H9 (cell line): ENCODE data around the gene ADGRA1. TPM values are rescaled to one million over a fixed set of nuclear protein-coding genes. Genes with fewer than 3 reads are reported as not detected.
A peak's percentile ranks its signal among the peaks of the same experiment; 100 is the strongest.

ENCODE experiments used
- DNase-seq: peaks from one replicate; pipeline ENCODE4 v3.0.0-alpha.2; 2017
- H2AFZ ChIP-seq: one replicate; pipeline ENCODE4 v1.6.1; 2013; ENCODE audit warnings: mild to moderate bottlenecking, low read length, control low read depth, moderate library complexity
- H2AK5ac ChIP-seq: 2 replicates; pipeline ENCODE4 v1.6.1; 2013; ENCODE audit warnings: low read length, control low read depth, mixed read lengths; ENCODE audit not compliant: insufficient read length
- H2BK120ac ChIP-seq: one replicate; pipeline ENCODE4 v1.6.1; 2013; ENCODE audit warnings: low read depth, mild to moderate bottlenecking, low read length, control low read depth, inconsistent platforms; ENCODE audit not compliant: poor library complexity, severe bottlenecking
- H2BK12ac ChIP-seq: 2 replicates; pipeline ENCODE4 v1.6.1; 2013; ENCODE audit warnings: low read length, control low read depth, mixed read lengths, low read depth; ENCODE audit not compliant: insufficient read length
- H2BK15ac ChIP-seq: 2 replicates; pipeline ENCODE4 v1.6.1; 2013; ENCODE audit warnings: low read depth, low read length, control low read depth
- H2BK20ac ChIP-seq: one replicate; pipeline ENCODE4 v1.6.1; 2013; ENCODE audit warnings: low read depth, mild to moderate bottlenecking, low read length, control low read depth, inconsistent platforms; ENCODE audit not compliant: poor library complexity, severe bottlenecking
- H2BK5ac ChIP-seq: 2 replicates; pipeline ENCODE4 v1.6.1; 2013; ENCODE audit warnings: low read length, control low read depth, mixed read lengths; ENCODE audit not compliant: insufficient read length
- H3K14ac ChIP-seq: 2 replicates; pipeline ENCODE4 v1.6.1; 2013; ENCODE audit warnings: low read length, control low read depth; ENCODE audit not compliant: insufficient read depth
- H3K18ac ChIP-seq: 2 replicates; pipeline ENCODE4 v1.6.1; 2013; ENCODE audit warnings: low read depth, mild to moderate bottlenecking, mixed read lengths, low read length, control low read depth; ENCODE audit not compliant: insufficient read length
- H3K23ac ChIP-seq: 2 replicates; pipeline ENCODE4 v1.6.1; 2013; ENCODE audit warnings: low read length, control low read depth, mixed read lengths, low read depth; ENCODE audit not compliant: insufficient read length
- H3K23me2 ChIP-seq: 2 replicates; pipeline ENCODE4 v1.6.1; 2013; ENCODE audit warnings: low read depth, mild to moderate bottlenecking, mixed read lengths, low read length, control low read depth; ENCODE audit not compliant: insufficient read length, poor library complexity, severe bottlenecking
- H3K27ac ChIP-seq: 2 replicates; pipeline ENCODE4 v1.5.1; 2013; ENCODE audit warnings: low read length, control low read depth, mixed read lengths, low read depth; ENCODE audit not compliant: insufficient read length
- H3K27me3 ChIP-seq: 2 replicates; pipeline ENCODE4 v1.6.1; 2013; ENCODE audit warnings: low read length, control low read depth, inconsistent platforms; ENCODE audit not compliant: insufficient read depth
- H3K4ac ChIP-seq: 2 replicates; pipeline ENCODE4 v1.6.1; 2013; ENCODE audit warnings: low read depth, mild to moderate bottlenecking, control low read depth, inconsistent platforms, low read length, moderate library complexity
- H3K4me1 ChIP-seq: 2 replicates; pipeline ENCODE4 v1.6.1; 2013; ENCODE audit warnings: low read length, control low read depth, inconsistent platforms; ENCODE audit not compliant: insufficient read depth
- H3K4me2 ChIP-seq: 2 replicates; pipeline ENCODE4 v1.6.1; 2013; ENCODE audit warnings: low read length, control low read depth, mixed read lengths; ENCODE audit not compliant: insufficient read length, insufficient read depth
- H3K56ac ChIP-seq: 2 replicates; pipeline ENCODE4 v1.6.1; 2013; ENCODE audit warnings: low read depth, mild to moderate bottlenecking, mixed read lengths, low read length, control low read depth; ENCODE audit not compliant: insufficient read length
- H3K79me1 ChIP-seq: 2 replicates; pipeline ENCODE4 v1.6.1; 2013; ENCODE audit warnings: low read depth, mild to moderate bottlenecking, moderate library complexity, low read length, control low read depth, inconsistent platforms; ENCODE audit not compliant: insufficient read depth, poor library complexity, severe bottlenecking
- H3K79me2 ChIP-seq: 2 replicates; pipeline ENCODE4 v1.6.1; 2013; ENCODE audit warnings: low read length, control low read depth, inconsistent platforms; ENCODE audit not compliant: insufficient read depth
- H3K9ac ChIP-seq: 2 replicates; pipeline ENCODE4 v1.6.1; 2013; ENCODE audit warnings: low read length, control low read depth, mixed read lengths; ENCODE audit not compliant: insufficient read length; ENCODE audit errors: extremely low read depth
- H3K9me3 ChIP-seq: one replicate; pipeline ENCODE4 v1.6.1; 2013; ENCODE audit warnings: low read depth, low read length, inconsistent platforms; ENCODE audit not compliant: control insufficient read depth
- H3T11ph ChIP-seq: one replicate; pipeline ENCODE4 v1.6.1; 2013; ENCODE audit warnings: mild to moderate bottlenecking, low read length, control low read depth, inconsistent platforms
- H4K20me1 ChIP-seq: one replicate; pipeline ENCODE4 v1.6.1; 2013; ENCODE audit not compliant: control insufficient read depth, insufficient read length, insufficient read depth
- H4K5ac ChIP-seq: 2 replicates; pipeline ENCODE4 v1.6.1; 2013; ENCODE audit warnings: low read depth, mild to moderate bottlenecking, mixed read lengths, low read length, control low read depth; ENCODE audit not compliant: insufficient read length
- H4K8ac ChIP-seq: replicated peaks from 2 replicates; pipeline ENCODE4 v1.6.1; 2013; ENCODE audit warnings: low read length, control low read depth, mixed read lengths, low read depth; ENCODE audit not compliant: insufficient read length
- H4K91ac ChIP-seq: 2 replicates; pipeline ENCODE4 v1.6.1; 2013; ENCODE audit warnings: low read depth, mild to moderate bottlenecking, moderate library complexity, mixed read lengths, low read length, control low read depth; ENCODE audit not compliant: insufficient read length
- H3K27ac Mint-ChIP-seq, 3 experiments: 2 replicates in 2 of 3; 3 replicates in 1 of 3; pipeline ENCODE4 v1.8.0; 2020 to 2021; ENCODE audit warnings: mixed read lengths in 3 of 3, mild to moderate bottlenecking in 1 of 3, moderate library complexity in 1 of 3
- H3K27me3 Mint-ChIP-seq: 2 replicates; pipeline ENCODE4 v1.8.0; 2021; ENCODE audit warnings: low read depth, mild to moderate bottlenecking, moderate library complexity, mixed read lengths
- H3K36me3 Mint-ChIP-seq, 3 experiments: 2 replicates in 2 of 3; 3 replicates in 1 of 3; pipeline ENCODE4 v1.8.0; 2020 to 2021; ENCODE audit warnings: low read depth in 3 of 3, mixed read lengths in 3 of 3; ENCODE audit not compliant: insufficient read depth in 1 of 3
- H3K4me1 Mint-ChIP-seq, 2 experiments: 2 replicates each; pipeline ENCODE4 v1.8.0; 2020; ENCODE audit warnings: mixed read lengths in 2 of 2
- H3K4me3 Mint-ChIP-seq, 2 experiments: 2 replicates in 1 of 2; 3 replicates in 1 of 2; pipeline ENCODE4 v1.8.0; 2020 to 2021; ENCODE audit warnings: mild to moderate bottlenecking in 2 of 2, mixed read lengths in 2 of 2, moderate library complexity in 1 of 2
- H3K9me3 Mint-ChIP-seq, 2 experiments: 2 replicates in 1 of 2; 3 replicates in 1 of 2; pipeline ENCODE4 v1.8.0; 2020; ENCODE audit warnings: mild to moderate bottlenecking in 2 of 2, mixed read lengths in 2 of 2, moderate library complexity in 1 of 2
- CTCF ChIP-seq: fragments of 200-600 bp; sonication (generic); conservative IDR thresholded peaks from 3 replicates; pipeline ENCODE4 v1.8.0; 2021; ENCODE audit warnings: antibody characterized with exemption, mild to moderate bottlenecking
- WGBS: extraction: QIAGEN DNeasy Blood & Tissue Kit; methylation state at CpG from one replicate; pipeline ENCODE4 v1.1.7; 2013; ENCODE audit warnings: missing lambda C conversion rate, low lambda C conversion rate, mixed read lengths; ENCODE audit not compliant: insufficient read length; ENCODE audit errors: extremely low coverage; 5-methylcytosine and 5-hydroxymethylcytosine counted together
- total RNA-seq: library from RNA; stranded (reverse); gene quantifications from 2 replicates; pipeline ENCODE4 v1.2.1, GENCODE V29; 2021

Gene ADGRA1
- total RNA-seq, 1 experiment from 2014 or later: 0.11 TPM

- H4K5ac ChIP-seq: no peak overlapping the region
- H3K18ac ChIP-seq: no peak overlapping the region
- no peak for TF ChIP-seq CTCF
- Mint-ChIP-seq H3K4me1 (peaks cover 47 to 50% of the 10 kb centered on the region in 2 experiments), H3K27ac (peak overlapping the region in 1 of 3 experiments; percentile 45; a peak in 2 of 7 replicates), H3K4me3 (no peak overlapping the region), H3K27me3 (peaks cover 9% of the 10 kb centered on the region), H3K9me3 (peaks cover 35 to 36% of the 10 kb centered on the region in 2 experiments), H3K36me3 (peaks cover 15 to 38% (median 24%) of the 10 kb centered on the region in 3 experiments)
- no peak overlapping the region for H2BK15ac ChIP-seq
- no peak overlapping the region for H2BK20ac ChIP-seq
- H3K27me3 ChIP-seq: no peaks in the 10 kb centered on the region
- H2BK5ac ChIP-seq: no peak overlapping the region
- no peak for DNase-seq
- no peak overlapping the region for H3K4me2 ChIP-seq
- H3K9ac ChIP-seq: no peak overlapping the region
- H3K79me1 ChIP-seq: no peaks in the 10 kb centered on the region
- peaks cover 6% of the 10 kb centered on the region; the same call in 1 of the 2 replicates for H3K4me1 ChIP-seq
- no peaks in the 10 kb centered on the region for H3K23me2 ChIP-seq
- no peak overlapping the region for H2BK120ac ChIP-seq
- H4K8ac ChIP-seq: no peak overlapping the region
- no peak overlapping the region for H2BK12ac ChIP-seq
- no peak overlapping the region for H3K4ac ChIP-seq
- H3K23ac ChIP-seq: no peak overlapping the region
- H3T11ph ChIP-seq: no peak overlapping the region
- no CpG with 5 or more reads among the region's 8 CpGs for WGBS
- H4K91ac ChIP-seq: no peak overlapping the region
- no peak overlapping the region for H2AFZ ChIP-seq
- no peak overlapping the region for H3K56ac ChIP-seq
- no peaks in the 10 kb centered on the region for H3K9me3 ChIP-seq
- H3K14ac ChIP-seq: no peak overlapping the region
- H4K20me1 ChIP-seq: no peaks in the 10 kb centered on the region
- H2AK5ac ChIP-seq: no peak overlapping the region
- no peaks in the 10 kb centered on the region for H3K79me2 ChIP-seq
- no peak overlapping the region for H3K27ac ChIP-seq
These were observed 62.5 kb downstream of the ADGRA1 start for GRCh38 chr10:133150226-133150625.
